Body of pancreas (tissue), 4 donors: ENCODE measurements around the gene CAPN11. TPM values are rescaled to one million over a fixed set of nuclear protein-coding genes. Genes with fewer than 3 reads are reported as not detected.
A peak's percentile ranks its signal among the peaks of the same experiment; 100 is the strongest.

Source experiments
- ATAC-seq: fragments of 150-250 bp; one replicate; pipeline ENCODE4 v1.9.1; 2016
- DNase-seq, 4 donors: peaks; one replicate each; pipeline ENCODE4 v3.0.0-alpha.2; 2019
- H3K27ac ChIP-seq, 4 donors: fragments of 200-600 bp; sonication (generic); 1 replicate in 3 of 4; 2 replicates in 1 of 4; pipeline versions ENCODE4 v1.5.1 to v1.6.1; 2016 to 2019; ENCODE audit warnings: mild to moderate bottlenecking in 1 of 4, mixed read lengths in 1 of 4, moderate library complexity in 1 of 4
- H3K27me3 ChIP-seq, 2 donors: fragments of 200-600 bp; sonication (generic); one replicate each; pipeline ENCODE4 v1.6.0; 2016; ENCODE audit warnings: mild to moderate bottlenecking in 1 of 2
- H3K36me3 ChIP-seq, 2 donors: fragments of 200-600 bp; sonication (generic); replicated peaks in 1 of 2; 2 replicates each; pipeline ENCODE4 v1.5.1; 2016; ENCODE audit warnings: low read depth in 2 of 2; ENCODE audit not compliant: insufficient read depth in 1 of 2
- H3K4me1 ChIP-seq: fragments of 200-600 bp; sonication (generic); one replicate; pipeline ENCODE4 v1.6.0; 2016
- H3K4me3 ChIP-seq, 2 donors: fragments of 200-600 bp; sonication (generic); 1 replicate in 1 of 2; 2 replicates in 1 of 2; pipeline ENCODE4 v1.5.1; 2016 to 2019
- H3K9me3 ChIP-seq, 3 donors: fragments of 200-600 bp; sonication (generic); 1 replicate in 2 of 3; 2 replicates in 1 of 3; pipeline ENCODE4 v1.5.1; 2016
- POLR2A ChIP-seq, 3 donors: fragments of 450-650 bp; IDR thresholded peaks; one replicate each; pipeline ENCODE4 v1.6.1; 2016; ENCODE audit warnings: antibody characterized with exemption in 3 of 3, mild to moderate bottlenecking in 2 of 3
- WGBS, 2 donors: methylation state at CpG; one replicate each; pipeline ENCODE4 v1.1.5; 2017; 5-methylcytosine and 5-hydroxymethylcytosine counted together
- intact Hi-C: fragments of 100-400 bp; cut with DNase I; formaldehyde crosslinking; loops from one replicate; pipeline ENCODE4 v1.15.1; 2023
- total RNA-seq, 2 donors: library from RNA; depleted of rRNA; stranded (reverse); fragments of >200 nt; gene quantifications; one replicate each; pipeline ENCODE4 v1.1.0, GENCODE V29; 2016
- TF ChIP-seq, protein P1 (sequence below), 7 experiments: fragments of 450-650 bp in 4 of 7; fragments of 200-600 bp in 3 of 7; sonication (generic) in 3 of 7; IDR thresholded peaks; one replicate each; pipeline ENCODE4 v1.5.1; 2016 to 2019; ENCODE audit warnings: antibody characterized with exemption in 7 of 7

CAPN11 gene
- total RNA-seq, 2 donors from 2014 or later = 0.66 TPM; not detected in 1

DNA sequence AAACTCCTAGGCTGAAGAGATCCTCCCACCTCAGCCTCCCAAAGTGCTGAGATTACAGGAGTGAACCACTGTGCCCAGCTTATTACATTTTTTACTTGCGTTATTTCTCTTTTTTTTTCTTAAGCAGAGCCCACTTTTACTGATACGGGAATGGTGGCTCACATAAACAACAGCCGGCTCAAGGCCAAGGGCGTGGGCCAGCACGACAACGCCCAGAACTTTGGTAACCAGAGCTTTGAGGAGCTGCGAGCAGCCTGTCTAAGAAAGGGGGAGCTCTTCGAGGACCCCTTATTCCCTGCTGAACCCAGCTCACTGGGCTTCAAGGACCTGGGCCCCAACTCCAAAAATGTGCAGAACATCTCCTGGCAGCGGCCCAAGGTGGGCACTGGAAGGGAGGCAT, 10.5 kb downstream of the CAPN11 start:
- no peaks in the 10 kb centered on the region for H3K27me3 ChIP-seq
- 41 to 61% methylated on average over 9 of the region's 9 CpGs for WGBS, 2 donors
- H3K36me3 ChIP-seq = no peaks in the 10 kb centered on the region
- intact Hi-C loops = no loop called here
- H3K9me3 ChIP-seq = no peaks in the 10 kb centered on the region
- TF ChIP-seq POLR2A (IDR thresholded peaks at IDR 0.05) = no peak
- TF ChIP-seq, protein P1, sequence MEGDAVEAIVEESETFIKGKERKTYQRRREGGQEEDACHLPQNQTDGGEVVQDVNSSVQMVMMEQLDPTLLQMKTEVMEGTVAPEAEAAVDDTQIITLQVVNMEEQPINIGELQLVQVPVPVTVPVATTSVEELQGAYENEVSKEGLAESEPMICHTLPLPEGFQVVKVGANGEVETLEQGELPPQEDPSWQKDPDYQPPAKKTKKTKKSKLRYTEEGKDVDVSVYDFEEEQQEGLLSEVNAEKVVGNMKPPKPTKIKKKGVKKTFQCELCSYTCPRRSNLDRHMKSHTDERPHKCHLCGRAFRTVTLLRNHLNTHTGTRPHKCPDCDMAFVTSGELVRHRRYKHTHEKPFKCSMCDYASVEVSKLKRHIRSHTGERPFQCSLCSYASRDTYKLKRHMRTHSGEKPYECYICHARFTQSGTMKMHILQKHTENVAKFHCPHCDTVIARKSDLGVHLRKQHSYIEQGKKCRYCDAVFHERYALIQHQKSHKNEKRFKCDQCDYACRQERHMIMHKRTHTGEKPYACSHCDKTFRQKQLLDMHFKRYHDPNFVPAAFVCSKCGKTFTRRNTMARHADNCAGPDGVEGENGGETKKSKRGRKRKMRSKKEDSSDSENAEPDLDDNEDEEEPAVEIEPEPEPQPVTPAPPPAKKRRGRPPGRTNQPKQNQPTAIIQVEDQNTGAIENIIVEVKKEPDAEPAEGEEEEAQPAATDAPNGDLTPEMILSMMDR (IDR thresholded peaks at IDR 0.05) = no peak
- peaks cover 4% of the 10 kb centered on the region for H3K4me1 ChIP-seq
- H3K27ac ChIP-seq = no peak overlapping the region
- no peak overlapping the region for H3K4me3 ChIP-seq
- DNase-seq (no peak), ATAC-seq (no peak)

DNA sequence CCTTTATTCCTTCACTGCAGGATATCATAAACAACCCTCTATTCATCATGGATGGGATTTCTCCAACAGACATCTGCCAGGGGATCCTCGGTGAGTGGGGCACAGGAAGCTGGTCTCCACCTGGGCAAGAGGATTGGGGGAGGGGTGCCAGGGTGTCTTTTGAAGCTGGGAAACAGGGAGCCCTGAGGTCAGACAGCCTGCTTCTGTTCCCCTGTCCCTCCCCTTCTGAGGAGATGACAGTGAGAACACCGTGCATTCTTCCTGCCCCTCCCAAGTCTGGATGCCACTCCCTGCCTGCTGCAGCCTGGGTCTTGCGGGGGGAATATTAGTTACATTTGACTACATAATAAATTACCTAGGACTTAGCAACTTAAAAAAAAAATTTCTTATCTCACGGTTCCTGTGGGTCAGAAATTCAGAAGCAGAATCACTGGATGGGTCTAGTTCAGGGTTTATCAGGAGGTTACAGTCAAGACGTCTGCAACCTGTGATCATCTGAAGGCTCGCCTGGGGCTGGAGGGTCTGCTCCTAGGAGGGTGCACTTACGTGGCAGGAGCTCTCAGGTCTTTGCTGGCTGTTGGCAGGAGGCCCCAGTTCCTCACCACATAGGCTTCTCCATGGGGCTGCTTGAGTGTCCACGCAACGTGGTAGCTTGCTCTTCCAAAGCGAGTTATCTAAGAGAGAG, 11.4 kb downstream of the CAPN11 start:
- no peak for ATAC-seq

DNA sequence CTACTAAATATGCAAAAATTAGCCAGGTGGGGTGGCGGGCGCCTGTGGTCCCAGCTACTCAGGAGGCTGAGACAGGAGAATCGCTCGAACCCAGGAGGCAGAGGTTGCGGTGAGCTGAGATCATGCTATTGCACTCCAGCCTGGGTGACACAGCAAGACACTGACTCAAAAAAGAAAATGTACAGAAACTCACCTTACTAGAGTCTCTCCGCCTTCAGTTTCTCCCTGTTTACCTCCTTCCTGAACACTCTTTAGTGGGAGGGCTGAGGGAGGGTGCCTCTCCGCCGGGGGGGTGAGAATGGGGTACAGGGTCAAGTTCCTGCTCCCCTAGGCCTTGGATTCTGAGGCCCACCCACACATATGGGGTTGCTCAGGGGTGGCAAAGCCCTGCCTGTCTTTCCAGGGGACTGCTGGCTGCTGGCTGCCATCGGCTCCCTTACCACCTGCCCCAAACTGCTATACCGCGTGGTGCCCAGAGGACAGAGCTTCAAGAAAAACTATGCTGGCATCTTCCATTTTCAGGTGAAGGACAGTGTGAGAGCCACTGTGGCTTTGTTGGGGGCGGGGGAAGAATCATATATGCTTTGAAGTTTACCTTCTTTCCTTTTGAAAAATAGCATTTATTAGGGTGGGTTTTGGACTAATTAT, 13.4 kb downstream of the CAPN11 start:
- H3K27ac ChIP-seq = no peak overlapping the region
- DNase-seq (no peak), ATAC-seq (no peak)
- H3K9me3 ChIP-seq = no peaks in the 10 kb centered on the region
- intact Hi-C loops = loop anchor here (5.0 to 10.0 kb wide), 2 partner anchors 60 to 173 kb away; partner anchors contain the start of gene SPATS1
- TF ChIP-seq POLR2A (IDR thresholded peaks at IDR 0.05) = no peak
- TF ChIP-seq, protein P1 (IDR thresholded peaks at IDR 0.05) = no peak
- no peaks in the 10 kb centered on the region for H3K27me3 ChIP-seq
- H3K4me3 ChIP-seq = no peak overlapping the region
- 65 to 75% methylated on average over 9 to 12 of the region's 12 CpGs for WGBS, 2 donors
- peaks cover 4% of the 10 kb centered on the region for H3K4me1 ChIP-seq
- no peaks in the 10 kb centered on the region for H3K36me3 ChIP-seq

More for the DNA sequence above, 11.4 kb downstream of the CAPN11 start:
- Histone ChIP-seq H3K4me3 (no peak overlapping the region), H3K4me1 (peaks cover 4% of the 10 kb centered on the region), H3K36me3 (no peaks in the 10 kb centered on the region), H3K27me3 (no peaks in the 10 kb centered on the region), H3K27ac (no peak overlapping the region), H3K9me3 (no peaks in the 10 kb centered on the region)
- TF ChIP-seq, protein P1 (IDR thresholded peaks at IDR 0.05) = no peak
- 63 to 69% methylated on average over 10 of the region's 10 CpGs for WGBS, 2 donors
- intact Hi-C loops = loop anchor here (5.0 to 10.0 kb wide), 2 partner anchors 62 to 175 kb away; partner anchors contain the start of gene SPATS1
- no peak for DNase-seq

DNA sequence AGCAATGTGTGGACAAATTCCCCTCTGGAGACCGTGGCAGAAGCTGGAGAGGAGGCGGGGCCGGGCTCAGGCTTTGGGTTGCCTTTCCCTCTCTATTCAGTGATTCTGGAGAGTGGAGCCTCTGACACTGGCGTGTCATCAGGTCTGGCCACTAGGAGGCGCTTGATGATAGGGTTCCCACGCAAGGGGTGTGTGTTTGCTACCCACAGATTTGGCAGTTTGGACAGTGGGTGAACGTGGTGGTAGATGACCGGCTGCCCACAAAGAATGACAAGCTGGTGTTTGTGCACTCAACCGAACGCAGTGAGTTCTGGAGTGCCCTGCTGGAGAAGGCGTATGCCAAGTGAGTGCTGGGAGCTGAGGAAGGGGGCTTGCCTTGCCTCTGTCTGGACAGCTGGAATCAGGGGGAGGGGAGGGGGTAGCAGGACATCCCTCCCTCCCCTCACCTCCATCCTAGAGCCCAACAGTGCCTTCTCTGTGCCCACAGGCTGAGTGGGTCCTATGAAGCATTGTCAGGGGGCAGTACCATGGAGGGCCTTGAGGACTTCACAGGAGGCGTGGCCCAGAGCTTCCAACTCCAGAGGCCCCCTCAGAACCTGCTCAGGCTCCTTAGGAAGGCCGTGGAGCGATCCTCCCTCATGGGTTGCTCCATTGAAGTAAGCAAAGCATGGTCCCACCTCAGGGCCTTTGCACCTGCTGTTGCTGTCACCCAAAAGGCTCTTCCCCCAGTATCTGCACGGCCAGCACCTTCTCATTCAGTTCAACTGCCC, 14.3 kb downstream of the CAPN11 start:
- intact Hi-C loops = loop anchor here (5.0 to 10.0 kb wide), 2 partner anchors 59 to 172 kb away; partner anchors contain the start of gene SPATS1
- no peaks in the 10 kb centered on the region for H3K27me3 ChIP-seq
- WGBS, 2 donors = 15 to 24% methylated on average over 12 to 15 of the region's 15 CpGs
- no peaks in the 10 kb centered on the region for H3K9me3 ChIP-seq
- H3K4me1 ChIP-seq = peaks cover 4% of the 10 kb centered on the region
- H3K36me3 ChIP-seq = no peaks in the 10 kb centered on the region
- H3K27ac ChIP-seq = no peak overlapping the region
- DNase-seq = peak; percentile 86 to 90 (median 88)
- TF ChIP-seq POLR2A (IDR thresholded peaks at IDR 0.05) = no peak
- TF ChIP-seq, protein P1 (IDR thresholded peaks at IDR 0.05) = peak; percentile 58 to 95 (median 90)
- H3K4me3 ChIP-seq = no peak overlapping the region
- ATAC-seq = peak; percentile 94
